Retinal pigment epithelial cell (primary cell): ENCODE results near the gene SAMD1.

ENCODE experiments used
- DNase-seq: peaks from one replicate; pipeline ENCODE4 v3.0.0-alpha.2; 2010; ENCODE audit warnings: low read depth
- H3K4me3 ChIP-seq: 2 replicates; pipeline ENCODE4 v1.5.1; 2011; ENCODE audit warnings: mild to moderate bottlenecking, low read length, control low read depth, moderate library complexity
- CTCF ChIP-seq: conservative IDR thresholded peaks from 2 replicates; pipeline ENCODE4 v1.5.1; 2011; ENCODE audit warnings: low read depth, low read length, control low read depth, inconsistent platforms

SAMD1 gene

GRCh38 chr19:14107581-14108461, 17.3 kb upstream of the SAMD1 start:
- TF ChIP-seq CTCF = no peak
- H3K4me3 ChIP-seq = no peak overlapping the region
- no peak for DNase-seq

- TF ChIP-seq CTCF = no peak
- no peak overlapping the region for H3K4me3 ChIP-seq
- no peak for DNase-seq
Measured at GRCh38 chr19:14106840-14107239, 16.3 kb upstream of the SAMD1 start.

- TF ChIP-seq CTCF = no peak
- H3K4me3 ChIP-seq = no peak overlapping the region
Measured at GRCh38 chr19:14105680-14106079, 15.1 kb upstream of the SAMD1 start.

GRCh38 chr19:14103310-14103709, 12.8 kb upstream of the SAMD1 start:
- no peak overlapping the region for H3K4me3 ChIP-seq
- DNase-seq = no peak
- TF ChIP-seq CTCF = no peak

More at GRCh38 chr19:14105680-14106079, 15.1 kb upstream of the SAMD1 start:
- DNase-seq = no peak

GRCh38 chr19:14102756-14103155, 12.2 kb upstream of the SAMD1 start:
- no peak for TF ChIP-seq CTCF

GRCh38 chr19:14102102-14102696, 11.6 kb upstream of the SAMD1 start:
- TF ChIP-seq CTCF = no peak
- H3K4me3 ChIP-seq = no peak overlapping the region
- DNase-seq = no peak

More at GRCh38 chr19:14102756-14103155, 12.2 kb upstream of the SAMD1 start:
- no peak overlapping the region for H3K4me3 ChIP-seq
- no peak for DNase-seq
